Transverse colon (tissue), 4 donors: Measurements from ENCODE around the gene DENND6B.

Source experiments
- EP300 ChIP-seq: sonication (generic); formaldehyde crosslinking; IDR thresholded peaks from one replicate; pipeline ENCODE4 v1.6.1; 2017; ENCODE audit warnings: antibody characterized with exemption, low read depth
- POLR2A ChIP-seq: fragments of 450-650 bp; IDR thresholded peaks from one replicate; pipeline ENCODE4 v1.6.1; 2016; ENCODE audit warnings: antibody characterized with exemption, mild to moderate bottlenecking, moderate library complexity
- POLR2AphosphoS5 ChIP-seq, 3 donors: sonication (generic); formaldehyde crosslinking; IDR thresholded peaks; one replicate each; pipeline ENCODE4 v1.6.1; 2016; ENCODE audit warnings: antibody characterized with exemption in 3 of 3
- TF ChIP-seq, protein P1 (sequence below), 5 experiments: fragments of 200-600 bp in 3 of 5; fragments of 450-650 bp in 2 of 5; sonication (generic) in 3 of 5; IDR thresholded peaks; 1 replicate in 2 of 5; 2 replicates in 3 of 5; pipeline ENCODE4 v1.5.1; 2016 to 2017; ENCODE audit warnings: antibody characterized with exemption in 5 of 5, inconsistent platforms in 3 of 5, mild to moderate bottlenecking in 2 of 5, moderate library complexity in 1 of 5

DNA sequence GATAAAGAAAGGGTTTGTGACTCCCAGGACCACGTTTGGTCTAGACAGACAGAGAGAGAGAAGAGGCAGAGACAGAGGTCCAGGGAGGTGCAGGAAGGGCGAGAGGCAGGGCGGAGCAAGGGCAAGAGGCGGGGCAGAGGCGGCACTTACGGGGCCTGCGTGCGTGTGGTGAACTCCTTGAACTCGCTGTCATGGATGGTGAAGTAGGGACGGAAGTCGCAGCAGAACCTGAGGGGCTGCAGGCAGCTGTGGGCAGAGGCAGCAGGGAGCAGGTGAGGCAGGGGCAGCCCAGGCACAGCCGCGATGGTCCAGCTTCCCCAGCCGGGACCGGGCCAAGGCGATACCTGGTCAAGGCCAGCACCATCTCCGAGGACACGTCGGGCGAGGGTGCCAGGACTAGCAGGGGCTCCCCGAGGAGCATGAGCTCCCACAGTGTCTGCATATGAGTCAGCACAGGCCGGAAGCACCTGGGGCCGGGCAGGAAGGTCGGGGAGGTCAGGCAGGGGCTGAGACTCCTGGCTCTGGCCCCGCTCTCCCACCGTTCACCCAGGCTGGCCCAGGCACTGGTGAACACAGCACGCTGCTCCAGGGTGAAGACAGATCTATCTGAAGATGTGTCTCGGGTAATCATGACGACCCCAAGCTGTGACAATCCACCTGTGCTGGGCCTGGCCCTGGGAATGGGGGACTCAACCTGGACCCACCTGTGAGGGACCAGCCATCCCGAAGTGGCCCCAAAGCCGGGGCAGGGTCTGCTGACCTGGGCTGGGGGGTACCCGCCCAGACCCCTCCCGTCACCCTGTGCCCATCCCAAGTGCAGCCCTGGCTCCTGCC is 12.1 kb downstream of the DENND6B start:
- TF ChIP-seq, protein P1, sequence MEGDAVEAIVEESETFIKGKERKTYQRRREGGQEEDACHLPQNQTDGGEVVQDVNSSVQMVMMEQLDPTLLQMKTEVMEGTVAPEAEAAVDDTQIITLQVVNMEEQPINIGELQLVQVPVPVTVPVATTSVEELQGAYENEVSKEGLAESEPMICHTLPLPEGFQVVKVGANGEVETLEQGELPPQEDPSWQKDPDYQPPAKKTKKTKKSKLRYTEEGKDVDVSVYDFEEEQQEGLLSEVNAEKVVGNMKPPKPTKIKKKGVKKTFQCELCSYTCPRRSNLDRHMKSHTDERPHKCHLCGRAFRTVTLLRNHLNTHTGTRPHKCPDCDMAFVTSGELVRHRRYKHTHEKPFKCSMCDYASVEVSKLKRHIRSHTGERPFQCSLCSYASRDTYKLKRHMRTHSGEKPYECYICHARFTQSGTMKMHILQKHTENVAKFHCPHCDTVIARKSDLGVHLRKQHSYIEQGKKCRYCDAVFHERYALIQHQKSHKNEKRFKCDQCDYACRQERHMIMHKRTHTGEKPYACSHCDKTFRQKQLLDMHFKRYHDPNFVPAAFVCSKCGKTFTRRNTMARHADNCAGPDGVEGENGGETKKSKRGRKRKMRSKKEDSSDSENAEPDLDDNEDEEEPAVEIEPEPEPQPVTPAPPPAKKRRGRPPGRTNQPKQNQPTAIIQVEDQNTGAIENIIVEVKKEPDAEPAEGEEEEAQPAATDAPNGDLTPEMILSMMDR (IDR thresholded peaks at IDR 0.05) = no peak
- TF ChIP-seq EP300 = no peak
- TF ChIP-seq POLR2AphosphoS5 (IDR thresholded peaks at IDR 0.05) = peak in 1 of 3 donors; percentile 18
- TF ChIP-seq POLR2A = peak; percentile 37
